Measurements from ENCODE around the gene ODF2. TPM values are rescaled to one million over a fixed set of nuclear protein-coding genes. Genes with fewer than 3 reads are reported as not detected.
A peak's percentile ranks its signal among the peaks of the same experiment; 100 is the strongest.

Gene ODF2
- total and polyA plus RNA-seq, 2 of the 13 experiments (the other 11 are each of a cell fraction or from before 2014, with no cell fraction given): 9.8 to 31.3 TPM

DNA sequence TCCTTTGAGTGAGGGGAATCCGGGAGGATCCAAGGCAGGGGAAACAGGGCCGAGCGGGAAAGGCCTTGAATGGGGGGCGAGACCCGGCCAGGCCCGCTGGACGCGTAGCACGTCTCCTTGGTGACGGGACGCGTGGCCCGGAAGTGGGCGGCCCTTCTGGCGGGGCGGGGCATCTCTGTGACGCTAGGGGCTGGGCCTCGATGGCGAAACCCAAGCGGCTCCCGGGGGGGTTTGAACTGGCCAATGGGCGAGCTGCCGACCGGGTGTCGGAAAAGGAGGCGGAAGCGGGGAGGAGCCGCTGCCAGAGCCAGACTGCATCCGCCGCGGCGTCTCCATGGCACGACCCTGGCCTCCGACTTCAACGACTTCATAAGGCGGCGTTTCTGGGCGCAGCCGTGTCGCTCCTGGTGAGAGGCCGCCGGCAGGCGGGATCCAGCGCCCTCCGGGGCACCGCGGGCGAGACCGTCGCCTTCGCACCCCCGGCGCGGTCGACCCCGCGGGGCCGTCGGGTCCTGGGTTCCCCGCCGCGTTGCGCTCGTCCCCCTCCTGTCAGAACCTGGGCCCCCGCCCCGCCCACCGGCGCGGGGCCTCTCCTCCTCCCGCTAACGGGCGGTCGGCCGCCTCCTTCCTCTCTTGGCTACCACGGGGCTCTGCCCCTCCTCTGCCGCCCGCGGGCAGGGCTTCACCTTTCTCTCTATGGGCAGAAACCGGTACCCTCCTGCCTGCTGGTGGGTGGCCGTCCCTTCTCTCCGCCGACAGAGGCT, at the start of gene ODF2 (continued):
- TF ChIP-seq, protein P1, sequence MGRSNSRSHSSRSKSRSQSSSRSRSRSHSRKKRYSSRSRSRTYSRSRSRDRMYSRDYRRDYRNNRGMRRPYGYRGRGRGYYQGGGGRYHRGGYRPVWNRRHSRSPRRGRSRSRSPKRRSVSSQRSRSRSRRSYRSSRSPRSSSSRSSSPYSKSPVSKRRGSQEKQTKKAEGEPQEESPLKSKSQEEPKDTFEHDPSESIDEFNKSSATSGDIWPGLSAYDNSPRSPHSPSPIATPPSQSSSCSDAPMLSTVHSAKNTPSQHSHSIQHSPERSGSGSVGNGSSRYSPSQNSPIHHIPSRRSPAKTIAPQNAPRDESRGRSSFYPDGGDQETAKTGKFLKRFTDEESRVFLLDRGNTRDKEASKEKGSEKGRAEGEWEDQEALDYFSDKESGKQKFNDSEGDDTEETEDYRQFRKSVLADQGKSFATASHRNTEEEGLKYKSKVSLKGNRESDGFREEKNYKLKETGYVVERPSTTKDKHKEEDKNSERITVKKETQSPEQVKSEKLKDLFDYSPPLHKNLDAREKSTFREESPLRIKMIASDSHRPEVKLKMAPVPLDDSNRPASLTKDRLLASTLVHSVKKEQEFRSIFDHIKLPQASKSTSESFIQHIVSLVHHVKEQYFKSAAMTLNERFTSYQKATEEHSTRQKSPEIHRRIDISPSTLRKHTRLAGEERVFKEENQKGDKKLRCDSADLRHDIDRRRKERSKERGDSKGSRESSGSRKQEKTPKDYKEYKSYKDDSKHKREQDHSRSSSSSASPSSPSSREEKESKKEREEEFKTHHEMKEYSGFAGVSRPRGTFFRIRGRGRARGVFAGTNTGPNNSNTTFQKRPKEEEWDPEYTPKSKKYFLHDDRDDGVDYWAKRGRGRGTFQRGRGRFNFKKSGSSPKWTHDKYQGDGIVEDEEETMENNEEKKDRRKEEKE (IDR thresholded peaks at IDR 0.05): no peak
- TF ChIP-seq ATF7-NPFF (CRISPR knock-in tag; IDR thresholded peaks at IDR 0.05; ENCODE audit: low read depth) (peak; percentile 37; the same call in 1 of the 2 replicates), MIER3 (CRISPR knock-in tag; IDR thresholded peaks at IDR 0.05; ENCODE audit: borderline replicate concordance) (peak; percentile 55; the same call in 1 of the 2 replicates), AHR (CRISPR knock-in tag; IDR thresholded peaks at IDR 0.05) (peak; percentile 73; the same call in 1 of the 2 replicates), HOXA5 (CRISPR knock-in tag; IDR thresholded peaks at IDR 0.05) (peak; percentile 46; the same call in 1 of the 2 replicates), PPARG (CRISPR knock-in tag; conservative IDR thresholded peaks at IDR 0.05) (0 out of 2 replicates have a peak, but pooled peaks have one; percentile 23)
- TF ChIP-seq, protein P2, sequence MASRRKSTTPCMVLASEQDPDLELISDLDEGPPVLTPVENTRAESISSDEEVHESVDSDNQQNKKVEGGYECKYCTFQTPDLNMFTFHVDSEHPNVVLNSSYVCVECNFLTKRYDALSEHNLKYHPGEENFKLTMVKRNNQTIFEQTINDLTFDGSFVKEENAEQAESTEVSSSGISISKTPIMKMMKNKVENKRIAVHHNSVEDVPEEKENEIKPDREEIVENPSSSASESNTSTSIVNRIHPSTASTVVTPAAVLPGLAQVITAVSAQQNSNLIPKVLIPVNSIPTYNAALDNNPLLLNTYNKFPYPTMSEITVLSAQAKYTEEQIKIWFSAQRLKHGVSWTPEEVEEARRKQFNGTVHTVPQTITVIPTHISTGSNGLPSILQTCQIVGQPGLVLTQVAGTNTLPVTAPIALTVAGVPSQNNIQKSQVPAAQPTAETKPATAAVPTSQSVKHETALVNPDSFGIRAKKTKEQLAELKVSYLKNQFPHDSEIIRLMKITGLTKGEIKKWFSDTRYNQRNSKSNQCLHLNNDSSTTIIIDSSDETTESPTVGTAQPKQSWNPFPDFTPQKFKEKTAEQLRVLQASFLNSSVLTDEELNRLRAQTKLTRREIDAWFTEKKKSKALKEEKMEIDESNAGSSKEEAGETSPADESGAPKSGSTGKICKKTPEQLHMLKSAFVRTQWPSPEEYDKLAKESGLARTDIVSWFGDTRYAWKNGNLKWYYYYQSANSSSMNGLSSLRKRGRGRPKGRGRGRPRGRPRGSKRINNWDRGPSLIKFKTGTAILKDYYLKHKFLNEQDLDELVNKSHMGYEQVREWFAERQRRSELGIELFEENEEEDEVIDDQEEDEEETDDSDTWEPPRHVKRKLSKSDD (CRISPR knock-in tag; IDR thresholded peaks at IDR 0.05; ENCODE audit: low read depth): no peak
- TF ChIP-seq, protein P3, sequence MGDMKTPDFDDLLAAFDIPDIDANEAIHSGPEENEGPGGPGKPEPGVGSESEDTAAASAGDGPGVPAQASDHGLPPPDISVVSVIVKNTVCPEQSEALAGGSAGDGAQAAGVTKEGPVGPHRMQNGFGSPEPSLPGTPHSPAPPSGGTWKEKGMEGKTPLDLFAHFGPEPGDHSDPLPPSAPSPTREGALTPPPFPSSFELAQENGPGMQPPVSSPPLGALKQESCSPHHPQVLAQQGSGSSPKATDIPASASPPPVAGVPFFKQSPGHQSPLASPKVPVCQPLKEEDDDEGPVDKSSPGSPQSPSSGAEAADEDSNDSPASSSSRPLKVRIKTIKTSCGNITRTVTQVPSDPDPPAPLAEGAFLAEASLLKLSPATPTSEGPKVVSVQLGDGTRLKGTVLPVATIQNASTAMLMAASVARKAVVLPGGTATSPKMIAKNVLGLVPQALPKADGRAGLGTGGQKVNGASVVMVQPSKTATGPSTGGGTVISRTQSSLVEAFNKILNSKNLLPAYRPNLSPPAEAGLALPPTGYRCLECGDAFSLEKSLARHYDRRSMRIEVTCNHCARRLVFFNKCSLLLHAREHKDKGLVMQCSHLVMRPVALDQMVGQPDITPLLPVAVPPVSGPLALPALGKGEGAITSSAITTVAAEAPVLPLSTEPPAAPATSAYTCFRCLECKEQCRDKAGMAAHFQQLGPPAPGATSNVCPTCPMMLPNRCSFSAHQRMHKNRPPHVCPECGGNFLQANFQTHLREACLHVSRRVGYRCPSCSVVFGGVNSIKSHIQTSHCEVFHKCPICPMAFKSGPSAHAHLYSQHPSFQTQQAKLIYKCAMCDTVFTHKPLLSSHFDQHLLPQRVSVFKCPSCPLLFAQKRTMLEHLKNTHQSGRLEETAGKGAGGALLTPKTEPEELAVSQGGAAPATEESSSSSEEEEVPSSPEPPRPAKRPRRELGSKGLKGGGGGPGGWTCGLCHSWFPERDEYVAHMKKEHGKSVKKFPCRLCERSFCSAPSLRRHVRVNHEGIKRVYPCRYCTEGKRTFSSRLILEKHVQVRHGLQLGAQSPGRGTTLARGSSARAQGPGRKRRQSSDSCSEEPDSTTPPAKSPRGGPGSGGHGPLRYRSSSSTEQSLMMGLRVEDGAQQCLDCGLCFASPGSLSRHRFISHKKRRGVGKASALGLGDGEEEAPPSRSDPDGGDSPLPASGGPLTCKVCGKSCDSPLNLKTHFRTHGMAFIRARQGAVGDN (CRISPR knock-in tag; IDR thresholded peaks at IDR 0.05): peak; percentile 52

Measured in HepG2 (cell line).